ENCODE results near the gene ALG11.

The ALG11 gene

GRCh38 chr13:52011632-52012511 lies at the start of gene ALG11:
TSS of gene ALG11 (plus strand) at chr13:52012398. CDS start at chr13:52012419, 21 bp downstream.
- H3K4me3 ChIP-seq (ENCODE audit: low read depth, low read length): peak within 1 kb of the TSS; percentile 90
- peak; percentile 99 for DNase-seq (ENCODE audit: low read depth)
- TF ChIP-seq, protein P1, sequence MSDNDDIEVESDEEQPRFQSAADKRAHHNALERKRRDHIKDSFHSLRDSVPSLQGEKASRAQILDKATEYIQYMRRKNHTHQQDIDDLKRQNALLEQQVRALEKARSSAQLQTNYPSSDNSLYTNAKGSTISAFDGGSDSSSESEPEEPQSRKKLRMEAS (IDR thresholded peaks at IDR 0.05; ENCODE audit: low read depth, low read length): peak; percentile 80
- TF ChIP-seq POLR2A (IDR thresholded peaks at IDR 0.05; ENCODE audit: extremely low read depth, insufficient read length) (peak; percentile 83), MYC (IDR thresholded peaks at IDR 0.05; ENCODE audit: low read depth, low read length) (peak; percentile 72)
- TF ChIP-seq, protein P2, sequence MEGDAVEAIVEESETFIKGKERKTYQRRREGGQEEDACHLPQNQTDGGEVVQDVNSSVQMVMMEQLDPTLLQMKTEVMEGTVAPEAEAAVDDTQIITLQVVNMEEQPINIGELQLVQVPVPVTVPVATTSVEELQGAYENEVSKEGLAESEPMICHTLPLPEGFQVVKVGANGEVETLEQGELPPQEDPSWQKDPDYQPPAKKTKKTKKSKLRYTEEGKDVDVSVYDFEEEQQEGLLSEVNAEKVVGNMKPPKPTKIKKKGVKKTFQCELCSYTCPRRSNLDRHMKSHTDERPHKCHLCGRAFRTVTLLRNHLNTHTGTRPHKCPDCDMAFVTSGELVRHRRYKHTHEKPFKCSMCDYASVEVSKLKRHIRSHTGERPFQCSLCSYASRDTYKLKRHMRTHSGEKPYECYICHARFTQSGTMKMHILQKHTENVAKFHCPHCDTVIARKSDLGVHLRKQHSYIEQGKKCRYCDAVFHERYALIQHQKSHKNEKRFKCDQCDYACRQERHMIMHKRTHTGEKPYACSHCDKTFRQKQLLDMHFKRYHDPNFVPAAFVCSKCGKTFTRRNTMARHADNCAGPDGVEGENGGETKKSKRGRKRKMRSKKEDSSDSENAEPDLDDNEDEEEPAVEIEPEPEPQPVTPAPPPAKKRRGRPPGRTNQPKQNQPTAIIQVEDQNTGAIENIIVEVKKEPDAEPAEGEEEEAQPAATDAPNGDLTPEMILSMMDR (IDR thresholded peaks at IDR 0.05; ENCODE audit: low read depth, low read length): no peak

- no peak overlapping the region for H3K4me3 ChIP-seq (ENCODE audit: low read depth, low read length)
- DNase-seq (ENCODE audit: low read depth): no peak
- TF ChIP-seq, protein P1 (IDR thresholded peaks at IDR 0.05; ENCODE audit: low read depth, low read length): no peak
- TF ChIP-seq, protein P2 (IDR thresholded peaks at IDR 0.05; ENCODE audit: low read depth, low read length): no peak
- TF ChIP-seq MYC (IDR thresholded peaks at IDR 0.05; ENCODE audit: low read depth, low read length) (no peak), POLR2A (IDR thresholded peaks at IDR 0.05; ENCODE audit: extremely low read depth, insufficient read length) (no peak)
Observed at GRCh38 chr13:51966186-51966585, 46.0 kb upstream of the ALG11 start.

DNA sequence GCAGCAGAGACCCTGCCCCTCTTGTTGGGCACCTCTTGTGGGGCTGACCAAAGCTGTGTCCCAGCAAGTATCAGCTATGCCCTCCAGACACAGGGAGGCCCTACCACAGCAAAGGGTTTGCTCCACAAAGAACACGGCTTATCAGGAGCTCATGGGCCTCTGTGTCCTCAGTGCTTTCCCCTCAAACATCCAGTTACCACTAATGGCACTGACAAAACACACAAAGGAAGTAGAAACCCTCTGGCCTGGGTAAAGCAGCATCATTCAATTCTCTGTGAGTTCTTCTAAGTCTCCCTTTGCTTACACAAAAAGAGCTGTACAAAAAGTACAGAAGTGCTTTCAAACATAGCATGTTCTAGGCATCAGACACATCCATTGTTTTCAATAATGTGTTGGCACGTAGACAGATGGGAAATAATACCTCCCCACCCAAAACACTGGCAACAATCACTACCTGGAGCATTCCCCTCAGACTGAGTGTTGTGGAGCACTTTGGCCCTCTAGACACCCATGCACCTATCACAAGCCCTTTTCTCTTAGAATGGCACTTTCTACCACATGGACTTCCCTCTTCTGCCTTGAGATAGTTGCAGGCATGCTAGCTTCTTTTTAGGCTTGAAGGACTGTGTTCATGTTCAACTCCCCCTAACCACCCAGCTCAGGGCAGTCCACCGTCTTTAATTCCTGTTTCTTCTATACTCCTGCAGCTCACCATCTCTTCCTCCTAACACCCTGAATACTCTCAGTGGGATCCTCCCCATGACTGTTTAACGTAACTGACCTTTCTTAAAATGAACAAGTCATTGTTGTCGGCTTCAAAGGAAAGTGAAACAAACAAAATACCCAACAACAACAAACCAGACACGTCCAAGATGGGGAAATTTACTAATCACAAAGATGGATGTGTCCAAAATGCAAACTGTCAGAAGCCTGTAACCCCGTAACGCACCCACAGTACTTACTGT lies 44.4 kb upstream of the ALG11 start:
- no peak overlapping the region for H3K4me3 ChIP-seq (ENCODE audit: low read depth, low read length)
- TF ChIP-seq, protein P2 (IDR thresholded peaks at IDR 0.05; ENCODE audit: low read depth, low read length): no peak
- peak; percentile 17 for DNase-seq (ENCODE audit: low read depth)

DNA sequence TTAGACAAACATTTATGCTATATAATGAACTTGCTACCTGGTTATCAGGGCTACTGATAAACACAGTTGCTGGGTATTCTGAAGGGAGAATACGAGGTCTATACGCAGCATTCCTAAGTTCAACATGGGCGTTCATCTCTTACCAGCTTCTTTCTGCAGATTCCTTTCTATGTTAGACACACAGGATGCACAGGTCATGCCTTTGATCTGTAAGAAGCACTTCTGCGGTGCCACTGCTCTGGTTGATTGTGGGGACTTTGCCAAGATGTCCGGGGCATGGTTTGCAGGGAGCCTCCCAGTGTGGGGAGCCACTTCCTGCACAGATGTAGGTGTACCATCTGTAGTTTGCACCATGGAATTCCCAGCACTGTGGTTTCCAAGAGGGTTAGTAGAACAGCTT lies 41.8 kb upstream of the ALG11 start:
- no peak overlapping the region for H3K4me3 ChIP-seq (ENCODE audit: low read depth, low read length)
- no peak for DNase-seq (ENCODE audit: low read depth)
- TF ChIP-seq MYC (IDR thresholded peaks at IDR 0.05; ENCODE audit: low read depth, low read length): no peak
- TF ChIP-seq, protein P2 (IDR thresholded peaks at IDR 0.05; ENCODE audit: low read depth, low read length): no peak
- TF ChIP-seq, protein P1 (IDR thresholded peaks at IDR 0.05; ENCODE audit: low read depth, low read length): no peak
- TF ChIP-seq POLR2A (IDR thresholded peaks at IDR 0.05; ENCODE audit: extremely low read depth, insufficient read length): no peak

DNA sequence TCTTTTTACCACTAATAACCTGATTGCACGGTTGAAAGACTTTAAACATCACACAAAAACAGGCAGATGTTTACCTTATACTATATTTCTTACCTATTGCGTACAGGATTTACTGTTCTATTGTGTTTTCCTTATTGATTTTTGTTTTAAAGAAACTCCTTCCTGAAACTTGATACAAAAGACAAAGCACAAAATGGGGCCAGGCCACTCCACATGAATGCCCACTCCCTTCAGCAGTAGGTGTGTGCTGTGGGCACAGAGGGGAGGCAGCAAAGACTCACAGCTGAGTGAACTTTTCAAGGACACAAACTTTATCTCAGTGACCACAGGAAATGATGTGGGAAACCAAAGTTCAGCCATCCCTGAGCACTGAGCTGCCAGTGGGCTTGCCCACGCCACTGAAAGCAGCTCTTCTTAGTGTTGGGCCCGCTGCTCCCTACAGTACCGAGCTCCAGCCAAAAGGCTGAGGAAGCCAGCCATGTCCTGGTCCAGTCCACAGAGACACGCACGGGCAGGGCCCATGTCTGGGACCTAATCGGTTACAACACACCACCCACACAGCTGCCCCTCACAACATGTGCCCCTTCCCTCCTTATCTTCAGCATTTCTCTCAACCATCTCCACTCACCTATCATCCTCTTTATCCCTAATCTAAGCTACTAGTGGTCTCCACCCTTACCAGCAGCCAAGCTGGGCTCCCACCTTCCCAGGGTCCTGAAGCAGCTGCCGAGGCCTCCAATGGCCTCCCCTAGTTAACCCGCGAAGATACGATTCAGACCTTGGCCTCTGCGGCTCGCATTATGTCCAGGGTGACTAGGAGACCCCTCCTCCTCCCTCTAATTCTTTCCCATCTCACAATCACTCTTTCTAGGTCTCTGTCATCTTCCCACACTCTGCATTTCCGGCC lies 40.4 kb upstream of the ALG11 start:
- H3K4me3 ChIP-seq (ENCODE audit: low read depth, low read length): no peak overlapping the region
- no peak for DNase-seq (ENCODE audit: low read depth)
- TF ChIP-seq, protein P2 (IDR thresholded peaks at IDR 0.05; ENCODE audit: low read depth, low read length): no peak
- TF ChIP-seq, protein P1 (IDR thresholded peaks at IDR 0.05; ENCODE audit: low read depth, low read length): no peak
- TF ChIP-seq MYC (IDR thresholded peaks at IDR 0.05; ENCODE audit: low read depth, low read length) (no peak), POLR2A (IDR thresholded peaks at IDR 0.05; ENCODE audit: extremely low read depth, insufficient read length) (no peak)
